ENCODE measurements around the gene ZNF438. TPM values are rescaled to one million over a fixed set of nuclear protein-coding genes. Genes with fewer than 3 reads are reported as not detected.

Gene ZNF438
- polyA plus RNA-seq, 3 donors = 5.4 to 11.1 (median 9.3) TPM

DNA sequence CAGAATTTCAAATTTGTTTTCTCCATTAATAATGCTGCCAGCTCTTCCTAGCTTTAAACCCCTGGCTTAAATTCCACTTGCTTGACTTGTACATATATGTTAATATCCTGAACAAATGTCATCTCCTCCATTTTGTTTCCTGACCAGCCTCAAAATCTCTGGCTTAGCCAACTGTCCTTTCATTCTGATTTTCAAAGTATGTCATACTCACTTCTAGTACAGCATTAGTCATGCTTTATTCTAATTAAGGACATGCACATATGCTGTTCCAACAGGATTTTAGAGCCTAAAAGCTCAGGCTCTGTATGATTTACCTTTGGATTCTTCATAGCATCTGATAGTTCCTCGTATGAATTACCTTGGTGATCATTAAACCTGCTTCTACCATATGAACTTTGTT is 158.3 kb downstream of the ZNF438 start:
- Histone ChIP-seq H3K9ac (ENCODE audit: insufficient read depth, low read length, poor library complexity, severe bottlenecking) (no peak overlapping the region), H4K20me1 (ENCODE audit: insufficient read depth, low read length) (no peaks in the 10 kb centered on the region), H2AFZ (ENCODE audit: insufficient read depth, low read depth, low read length, poor library complexity, severe bottlenecking) (no peak overlapping the region), H3K36me3 (replicated peaks in 1 of 2; ENCODE audit: control insufficient read depth in 1 of 2, insufficient read depth in 2 of 2, low read length in 2 of 2) (peaks cover 25 to 53% of the 10 kb centered on the region in 2 donors), H3K4me3 (replicated peaks in 1 of 3; ENCODE audit: low read depth in 2 of 3, low read length in 3 of 3) (no peak overlapping the region), H3K27ac (ENCODE audit: low read depth in 1 of 2, low read length in 2 of 2) (no peak overlapping the region), H3K4me2 (replicated peaks; ENCODE audit: extremely low read depth, low read length, poor library complexity, severe bottlenecking) (no peak overlapping the region), H3K9me3 (replicated peaks in 1 of 2; ENCODE audit: control insufficient read depth in 1 of 2, insufficient read depth in 1 of 2, low read length in 2 of 2) (no peaks in the 10 kb centered on the region), H3K4me1 (ENCODE audit: control insufficient read depth in 1 of 2, insufficient read depth in 2 of 2, low read length in 2 of 2) (no peaks in the 10 kb centered on the region), H3K27me3 (ENCODE audit: control insufficient read depth in 2 of 2, insufficient read depth in 2 of 2, low read length in 2 of 2) (no peaks in the 10 kb centered on the region), H3K79me2 (ENCODE audit: insufficient read depth, low read length) (no peaks in the 10 kb centered on the region)
- intact Hi-C loops (cut with micrococcal nuclease) = no loop called here
- H3K27ac Mint-ChIP-seq = peak overlapping the region in 1 of 7 donors; percentile 11
- no peak for DNase-seq
- H3K4me3 Mint-ChIP-seq = no peak overlapping the region
- peaks cover 35 to 46% of the 10 kb centered on the region in 2 donors for H3K36me3 Mint-ChIP-seq
- H3K27me3 Mint-ChIP-seq (ENCODE audit: low read depth in 3 of 3) = no peaks in the 10 kb centered on the region
- H3K9me3 Mint-ChIP-seq = peaks cover 0 to 2% (median 0%) of the 10 kb centered on the region in 7 donors
- TF ChIP-seq CTCF (IDR thresholded peaks at IDR 0.05) = no peak
- no CpG with 5 or more reads among the region's 1 CpG for WGBS (ENCODE audit: insufficient coverage)
- no peaks in the 10 kb centered on the region for H3K4me1 Mint-ChIP-seq

- Mint-ChIP-seq H3K4me3 (no peak overlapping the region), H3K9me3 (peaks cover 0 to 4% (median 0%) of the 10 kb centered on the region in 7 donors), H3K4me1 (no peaks in the 10 kb centered on the region), H3K36me3 (peaks cover 38 to 48% of the 10 kb centered on the region in 2 donors), H3K27me3 (ENCODE audit: low read depth in 3 of 3) (no peaks in the 10 kb centered on the region), H3K27ac (peak overlapping the region in 2 of 7 donors; percentile 52 to 54)
- TF ChIP-seq CTCF (IDR thresholded peaks at IDR 0.05) = no peak
- Histone ChIP-seq H3K79me2 (ENCODE audit: insufficient read depth, low read length) (no peaks in the 10 kb centered on the region), H3K27ac (ENCODE audit: low read depth in 1 of 2, low read length in 2 of 2) (no peak overlapping the region), H4K20me1 (ENCODE audit: insufficient read depth, low read length) (no peaks in the 10 kb centered on the region), H2AFZ (ENCODE audit: insufficient read depth, low read depth, low read length, poor library complexity, severe bottlenecking) (no peak overlapping the region), H3K9ac (ENCODE audit: insufficient read depth, low read length, poor library complexity, severe bottlenecking) (no peak overlapping the region), H3K36me3 (replicated peaks in 1 of 2; ENCODE audit: control insufficient read depth in 1 of 2, insufficient read depth in 2 of 2, low read length in 2 of 2) (peaks cover 17 to 42% of the 10 kb centered on the region in 2 donors), H3K9me3 (replicated peaks in 1 of 2; ENCODE audit: control insufficient read depth in 1 of 2, insufficient read depth in 1 of 2, low read length in 2 of 2) (no peaks in the 10 kb centered on the region), H3K27me3 (ENCODE audit: control insufficient read depth in 2 of 2, insufficient read depth in 2 of 2, low read length in 2 of 2) (no peaks in the 10 kb centered on the region), H3K4me1 (ENCODE audit: control insufficient read depth in 1 of 2, insufficient read depth in 2 of 2, low read length in 2 of 2) (peaks cover under 1 to 2% of the 10 kb centered on the region in 2 donors), H3K4me2 (replicated peaks; ENCODE audit: extremely low read depth, low read length, poor library complexity, severe bottlenecking) (no peak overlapping the region), H3K4me3 (replicated peaks in 1 of 3; ENCODE audit: low read depth in 2 of 3, low read length in 3 of 3) (no peak overlapping the region)
- no CpG with 5 or more reads among the region's 2 CpGs for WGBS (ENCODE audit: insufficient coverage)
- DNase-seq = no peak
- intact Hi-C loops (cut with micrococcal nuclease) = no loop called here
These were observed 160.8 kb downstream of the ZNF438 start for GRCh38 chr10:30870896-30871295.
